Naive B cell (primary cell): ENCODE data around the gene ANKRD18B. TPM values are rescaled to one million over a fixed set of nuclear protein-coding genes. Genes with fewer than 3 reads are reported as not detected.
"Not testable (repeated sequence)": the region's sequence is repeated elsewhere in the genome, so short reads cannot be mapped to it uniquely, and the experiment has no call there.

Experiments
- ATAC-seq, 2 donors: fragments of 150-1000 bp; cut with Tn5 transposase; 2 replicates each; pipeline ENCODE4 v1.10.0; 2021; ENCODE audit warnings: low read depth in 2 of 2, mild to moderate bottlenecking in 2 of 2, moderate library complexity in 2 of 2
- DNase-seq: peaks from one replicate; pipeline ENCODE4 v3.0.0; 2022
- H3K27ac Mint-ChIP-seq, 6 donors: one replicate each; pipeline ENCODE4 v1.8.0; 2020 to 2022; ENCODE audit warnings: mild to moderate bottlenecking in 6 of 6, mixed read lengths in 6 of 6, moderate library complexity in 5 of 6, inconsistent platforms in 2 of 6
- H3K27me3 Mint-ChIP-seq, 3 donors: one replicate each; pipeline ENCODE4 v1.8.0; 2021 to 2022; ENCODE audit warnings: mixed read lengths in 3 of 3, mild to moderate bottlenecking in 1 of 3
- H3K36me3 Mint-ChIP-seq, 2 donors: one replicate each; pipeline ENCODE4 v1.8.0; 2020 to 2022; ENCODE audit warnings: mixed read lengths in 2 of 2, inconsistent platforms in 1 of 2, mild to moderate bottlenecking in 1 of 2
- H3K4me1 Mint-ChIP-seq, 3 donors: one replicate each; pipeline ENCODE4 v1.8.0; 2020 to 2022; ENCODE audit warnings: mixed read lengths in 3 of 3, inconsistent platforms in 1 of 3, mild to moderate bottlenecking in 1 of 3, moderate library complexity in 1 of 3
- H3K4me3 Mint-ChIP-seq, 8 donors: one replicate each; pipeline ENCODE4 v1.8.0; 2020 to 2022; ENCODE audit warnings: mild to moderate bottlenecking in 8 of 8, mixed read lengths in 8 of 8, moderate library complexity in 8 of 8, inconsistent platforms in 2 of 8
- H3K9me3 Mint-ChIP-seq, 7 donors: one replicate each; pipeline ENCODE4 v1.8.0; 2020 to 2022; ENCODE audit warnings: mixed read lengths in 7 of 7, mild to moderate bottlenecking in 5 of 7, inconsistent platforms in 2 of 7, moderate library complexity in 1 of 7
- polyA plus RNA-seq, 6 donors: library from polyadenylated mRNA; unstranded; fragments of 300-500 nt; fragmentation: Illumina TruSeq; gene quantifications; one replicate each; pipeline ENCODE4 v1.2.3, GENCODE V29; 2021; ENCODE audit warnings: low read depth in 6 of 6

The ANKRD18B gene
- polyA plus RNA-seq, 6 donors from 2014 or later, result not detected

DNA sequence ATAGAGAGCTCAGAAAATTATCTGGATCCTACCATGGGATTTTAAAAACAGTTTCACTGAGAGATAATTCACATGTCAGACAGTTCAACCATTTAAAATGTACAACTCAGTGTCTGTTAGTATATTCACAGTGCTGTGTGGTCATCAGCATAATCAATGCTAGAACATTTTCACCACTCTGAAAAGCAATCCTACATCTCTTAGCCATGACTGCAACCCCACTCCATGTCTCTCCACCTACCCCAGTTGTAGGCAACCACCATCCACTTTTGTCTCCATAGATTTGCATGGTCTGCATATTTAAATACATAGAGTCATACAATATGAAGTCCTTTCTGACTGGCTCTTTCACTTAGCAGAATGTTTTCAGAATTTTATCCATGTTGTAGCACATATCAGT, 27.1 kb downstream of the ANKRD18B start:
- not testable (repeated sequence) for ATAC-seq, H3K4me1 Mint-ChIP-seq, H3K27ac Mint-ChIP-seq, H3K36me3 Mint-ChIP-seq, DNase-seq, H3K4me3 Mint-ChIP-seq
- peaks cover 0 to 10% (median 8%) of the 10 kb centered on the region in 7 donors for H3K9me3 Mint-ChIP-seq
- peaks cover 4 to 25% (median 15%) of the 10 kb centered on the region in 3 donors for H3K27me3 Mint-ChIP-seq

DNA sequence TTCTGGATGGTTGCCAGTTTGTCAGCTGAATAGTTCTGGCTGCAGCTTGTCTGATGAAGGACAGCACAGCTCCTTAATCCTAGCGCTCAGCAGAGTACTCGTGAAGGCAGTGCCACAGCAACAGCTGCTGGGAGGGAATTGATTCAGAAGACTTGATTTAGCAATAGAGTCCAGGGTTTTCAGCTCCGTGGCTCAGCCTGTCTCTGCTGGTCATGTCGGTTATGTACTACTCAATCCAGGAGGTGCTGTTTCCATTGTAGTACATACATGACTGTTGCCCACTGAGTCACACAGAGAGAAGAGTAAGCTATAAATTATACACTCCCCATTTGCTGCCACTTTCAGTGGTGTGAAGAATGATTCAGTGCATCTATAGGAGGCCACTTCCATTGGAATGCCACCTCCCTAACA, 28.3 kb downstream of the ANKRD18B start:
- not testable (repeated sequence) for H3K4me3 Mint-ChIP-seq, DNase-seq, H3K4me1 Mint-ChIP-seq, H3K27ac Mint-ChIP-seq, H3K36me3 Mint-ChIP-seq, ATAC-seq
- Mint-ChIP-seq H3K27me3 (peaks cover 1 to 22% (median 15%) of the 10 kb centered on the region in 3 donors), H3K9me3 (peaks cover 0 to 10% (median 8%) of the 10 kb centered on the region in 7 donors)

GRCh38 chr9:33560217-33560616, 36.2 kb downstream of the ANKRD18B start:
- H3K27me3 Mint-ChIP-seq, result peaks cover 0 to 12% (median 0%) of the 10 kb centered on the region in 3 donors
- not testable (repeated sequence) for H3K4me1 Mint-ChIP-seq

GRCh38 chr9:33562196-33562595, 38.1 kb downstream of the ANKRD18B start:
- not testable (repeated sequence) for DNase-seq, H3K27ac Mint-ChIP-seq, H3K4me3 Mint-ChIP-seq, H3K4me1 Mint-ChIP-seq, H3K9me3 Mint-ChIP-seq, ATAC-seq, H3K36me3 Mint-ChIP-seq
- H3K27me3 Mint-ChIP-seq, result peaks cover 0 to 12% (median 0%) of the 10 kb centered on the region in 3 donors

More at GRCh38 chr9:33560217-33560616, 36.2 kb downstream of the ANKRD18B start:
- ATAC-seq, H3K9me3 Mint-ChIP-seq, H3K36me3 Mint-ChIP-seq, DNase-seq, H3K4me3 Mint-ChIP-seq: not testable (repeated sequence)
- H3K27ac Mint-ChIP-seq, result peak overlapping the region in 1 of 6 donors; percentile 53

DNA sequence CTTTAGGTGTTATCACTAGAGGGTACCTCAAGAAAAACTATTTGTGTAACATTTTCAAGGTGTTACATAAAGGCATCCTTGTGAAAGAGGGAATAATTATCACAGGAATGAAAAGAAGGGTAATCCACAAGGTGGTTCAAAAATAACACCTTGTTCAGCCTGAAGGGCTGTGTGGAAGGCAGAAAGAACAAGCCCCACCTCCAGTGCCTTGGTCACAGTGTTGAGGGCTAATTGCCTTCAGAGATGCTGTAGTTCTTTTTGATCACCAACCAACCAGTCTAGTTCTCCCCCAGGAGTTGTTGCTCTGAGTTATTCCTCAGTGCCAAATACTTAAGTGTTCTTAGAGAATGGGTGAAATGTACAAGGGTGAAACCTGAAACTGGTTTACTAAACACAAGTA, 43.7 kb downstream of the ANKRD18B start:
- peaks cover 0 to 12% (median 8%) of the 10 kb centered on the region in 3 donors for H3K27me3 Mint-ChIP-seq
- not testable (repeated sequence) for DNase-seq, H3K4me3 Mint-ChIP-seq, H3K4me1 Mint-ChIP-seq, ATAC-seq, H3K9me3 Mint-ChIP-seq, H3K27ac Mint-ChIP-seq, H3K36me3 Mint-ChIP-seq

DNA sequence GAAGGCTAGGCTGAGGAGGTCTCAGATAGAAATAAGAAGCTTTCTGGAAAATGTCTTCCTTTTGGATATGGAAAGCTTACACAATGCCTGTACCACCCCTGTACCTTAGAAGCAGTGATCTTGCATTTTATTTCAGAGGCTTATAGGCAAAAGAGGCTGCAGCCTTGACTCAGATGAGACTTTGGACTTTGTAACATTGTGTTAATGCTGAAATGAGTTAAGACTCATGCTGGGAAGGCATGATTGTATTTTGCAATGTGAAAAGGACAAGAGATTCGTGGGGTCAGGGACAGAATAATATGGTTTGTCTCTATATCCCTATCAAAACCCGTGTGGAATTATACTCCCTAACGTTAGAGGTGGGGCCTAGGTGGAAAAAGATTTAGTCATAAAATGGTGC, 53.7 kb downstream of the ANKRD18B start:
- H3K36me3 Mint-ChIP-seq, H3K4me3 Mint-ChIP-seq, H3K9me3 Mint-ChIP-seq, H3K27me3 Mint-ChIP-seq, ATAC-seq, H3K4me1 Mint-ChIP-seq, DNase-seq, H3K27ac Mint-ChIP-seq: not testable (repeated sequence)

DNA sequence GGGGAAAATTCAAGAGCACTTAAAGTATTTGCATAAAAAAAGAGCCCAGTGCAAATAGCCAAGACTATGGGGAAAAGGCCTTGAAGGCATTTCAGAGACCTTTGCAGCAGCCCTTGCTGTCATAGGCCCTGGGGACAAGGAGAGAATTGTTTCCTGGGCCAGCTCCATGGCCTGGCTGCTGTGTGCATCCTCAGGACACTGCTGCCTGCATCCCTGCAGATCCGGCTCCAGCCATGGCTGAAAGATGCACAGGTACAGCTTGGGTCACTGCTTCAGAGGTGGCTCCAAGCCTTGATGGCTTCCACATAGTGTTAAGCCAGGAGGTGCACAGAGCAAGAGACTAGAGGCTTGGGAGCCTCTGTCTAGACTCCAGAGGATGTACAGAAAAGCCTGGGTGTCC, 55.9 kb downstream of the ANKRD18B start:
- not testable (repeated sequence) for H3K9me3 Mint-ChIP-seq, ATAC-seq, H3K27ac Mint-ChIP-seq, H3K36me3 Mint-ChIP-seq, H3K4me3 Mint-ChIP-seq, DNase-seq, H3K4me1 Mint-ChIP-seq, H3K27me3 Mint-ChIP-seq

GRCh38 chr9:33582686-33583085, 58.6 kb downstream of the ANKRD18B start:
- not testable (repeated sequence) for ATAC-seq, H3K36me3 Mint-ChIP-seq, H3K9me3 Mint-ChIP-seq, H3K4me3 Mint-ChIP-seq, H3K4me1 Mint-ChIP-seq, H3K27ac Mint-ChIP-seq, DNase-seq
- H3K27me3 Mint-ChIP-seq, result peaks cover 0 to 11% (median 7%) of the 10 kb centered on the region in 3 donors

DNA sequence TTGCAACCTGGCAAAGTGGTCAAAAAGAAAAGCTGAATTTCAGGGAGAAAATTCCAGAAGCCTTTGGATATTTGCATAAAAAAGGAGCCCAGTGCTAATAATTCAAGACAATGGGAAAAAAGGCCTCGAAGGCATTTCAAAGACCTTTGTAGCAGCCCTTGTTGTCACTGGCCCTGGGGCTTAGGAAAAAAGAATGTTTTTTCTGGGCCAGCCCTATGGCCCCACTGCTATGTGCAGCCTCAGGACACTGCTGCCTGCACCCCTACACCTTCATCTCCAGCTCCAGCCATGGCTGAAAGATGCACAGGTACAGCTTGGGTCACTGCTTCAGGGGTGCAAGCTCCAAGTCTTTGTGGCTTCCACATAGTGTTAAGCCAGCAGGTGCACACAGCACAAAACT, 62.1 kb downstream of the ANKRD18B start:
- not testable (repeated sequence) for H3K4me1 Mint-ChIP-seq, DNase-seq, H3K9me3 Mint-ChIP-seq, H3K4me3 Mint-ChIP-seq, H3K27ac Mint-ChIP-seq, ATAC-seq, H3K36me3 Mint-ChIP-seq
- H3K27me3 Mint-ChIP-seq, result peaks cover 0 to 17% (median 17%) of the 10 kb centered on the region in 3 donors

- not testable (repeated sequence) for DNase-seq, H3K9me3 Mint-ChIP-seq, H3K27ac Mint-ChIP-seq, H3K4me3 Mint-ChIP-seq, ATAC-seq, H3K36me3 Mint-ChIP-seq, H3K4me1 Mint-ChIP-seq
- peaks cover 0 to 22% (median 17%) of the 10 kb centered on the region in 3 donors for H3K27me3 Mint-ChIP-seq
Measured at GRCh38 chr9:33587799-33588198, 63.7 kb downstream of the ANKRD18B start.

DNA sequence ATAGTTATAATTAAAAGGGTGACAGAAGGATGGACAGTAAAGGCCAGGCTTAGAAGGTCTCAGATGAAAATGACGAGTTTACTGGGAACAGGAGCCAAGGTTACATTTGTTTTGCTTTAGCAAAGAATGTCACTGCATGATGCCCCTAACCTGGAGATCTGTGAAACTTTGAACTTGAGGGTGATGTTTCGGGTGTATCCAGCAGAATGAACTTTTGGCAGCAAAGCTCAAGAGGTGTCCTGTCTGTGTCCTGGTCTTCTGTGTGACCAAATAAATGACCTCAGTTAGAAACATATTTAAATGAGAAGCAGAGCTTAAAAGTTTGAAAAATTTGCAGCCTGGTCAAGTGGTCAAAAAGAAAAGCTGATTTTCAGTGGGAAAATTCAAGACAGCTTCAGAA, 64.8 kb downstream of the ANKRD18B start:
- H3K4me1 Mint-ChIP-seq, DNase-seq, H3K27ac Mint-ChIP-seq, H3K4me3 Mint-ChIP-seq, H3K36me3 Mint-ChIP-seq, H3K9me3 Mint-ChIP-seq, ATAC-seq: not testable (repeated sequence)
- peaks cover 0 to 27% (median 25%) of the 10 kb centered on the region in 3 donors for H3K27me3 Mint-ChIP-seq

GRCh38 chr9:33590857-33591256, 66.8 kb downstream of the ANKRD18B start:
- peaks cover 4 to 31% (median 25%) of the 10 kb centered on the region in 3 donors for H3K27me3 Mint-ChIP-seq
- not testable (repeated sequence) for H3K4me1 Mint-ChIP-seq, H3K36me3 Mint-ChIP-seq, DNase-seq, H3K9me3 Mint-ChIP-seq, H3K27ac Mint-ChIP-seq, H3K4me3 Mint-ChIP-seq, ATAC-seq

GRCh38 chr9:33596974-33597373, 72.9 kb downstream of the ANKRD18B start:
- H3K4me1 Mint-ChIP-seq, H3K9me3 Mint-ChIP-seq, H3K36me3 Mint-ChIP-seq, DNase-seq, H3K4me3 Mint-ChIP-seq, ATAC-seq, H3K27ac Mint-ChIP-seq: not testable (repeated sequence)
- H3K27me3 Mint-ChIP-seq, result peaks cover 4 to 13% (median 8%) of the 10 kb centered on the region in 3 donors

DNA sequence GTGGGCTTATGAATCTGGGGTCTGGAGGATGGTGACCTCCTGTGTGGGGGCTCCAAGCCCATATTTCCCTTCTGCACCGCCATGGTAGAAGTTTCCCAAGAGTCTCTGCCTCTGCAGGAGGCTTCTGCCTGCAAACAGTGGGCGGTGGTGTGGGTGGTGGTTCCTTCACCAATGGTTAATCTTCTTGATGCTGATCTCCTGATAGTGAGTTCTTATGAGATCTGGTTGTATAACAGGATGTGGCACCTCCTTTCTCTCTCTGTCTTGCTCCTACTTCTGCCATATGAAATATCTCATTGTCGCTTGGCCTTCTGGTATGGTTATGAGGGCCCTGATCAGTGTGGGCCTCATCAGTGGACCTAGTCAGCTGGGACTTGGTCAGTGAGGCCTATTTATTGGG, 73.3 kb downstream of the ANKRD18B start:
- not testable (repeated sequence) for H3K4me1 Mint-ChIP-seq, ATAC-seq, DNase-seq, H3K36me3 Mint-ChIP-seq, H3K9me3 Mint-ChIP-seq, H3K4me3 Mint-ChIP-seq
- peaks cover 4 to 13% (median 8%) of the 10 kb centered on the region in 3 donors for H3K27me3 Mint-ChIP-seq
- peak overlapping the region in 1 of 6 donors; percentile 31 for H3K27ac Mint-ChIP-seq
